ENCODE data around the gene MMP24OS. TPM values are rescaled to one million over a fixed set of nuclear protein-coding genes. Genes with fewer than 3 reads are reported as not detected.

Gene MMP24OS
- total and polyA plus RNA-seq, 2 donors (not counting 1 experiment from before 2014, with no cell fraction given) = 36.3 to 57.0 TPM

DNA sequence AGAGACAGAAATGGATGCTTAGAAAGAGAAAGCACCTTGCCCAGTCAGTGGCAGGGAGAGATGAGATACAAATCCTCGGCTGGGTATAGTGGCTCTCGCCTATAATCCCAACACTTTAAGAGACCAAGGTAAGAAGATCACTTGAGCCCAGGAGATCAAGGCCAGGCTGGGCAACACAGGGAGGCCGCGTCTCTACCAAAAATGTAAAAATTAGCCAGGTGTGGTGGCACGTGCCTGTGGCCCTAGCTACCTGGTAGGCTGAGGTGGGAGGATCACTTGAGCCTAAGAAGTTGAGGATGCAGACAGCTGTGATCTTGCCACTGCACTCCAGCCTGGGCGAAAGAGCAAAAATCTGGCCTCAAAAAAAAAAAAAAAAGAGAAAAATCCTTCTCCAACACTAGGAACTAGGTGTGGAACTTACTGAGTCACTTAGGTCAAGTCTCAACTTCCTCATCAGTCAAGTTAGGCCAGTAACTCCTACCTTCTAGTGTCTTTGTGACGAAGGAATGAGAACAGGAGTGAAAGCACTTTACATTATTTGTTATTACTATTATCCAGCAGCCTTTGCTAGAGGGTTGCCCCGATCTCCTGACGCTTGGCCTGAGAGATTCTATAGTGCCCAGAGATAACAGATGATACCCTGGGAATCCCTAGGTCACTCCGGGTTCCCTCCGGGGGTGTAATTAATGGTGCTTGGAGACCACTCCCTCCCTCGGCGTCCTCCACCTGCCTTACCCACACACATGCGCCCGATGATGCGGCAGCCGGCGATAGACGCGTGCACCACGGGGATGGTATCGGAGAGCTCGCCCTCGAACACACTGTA lies 5.7 kb upstream of the MMP24OS start:
- no peak for DNase-seq
- intact Hi-C loops (cut with micrococcal nuclease) = loop anchor here (1.0 to 5.0 kb wide), 6 partner anchors 128 to 981 kb away; partner anchors contain the start of genes AHCY, EDEM2, ERGIC3 and SCAND1
- peak overlapping the region; percentile 96 for H3K9ac ChIP-seq (ENCODE audit: low read length)
- H3K79me2 ChIP-seq (ENCODE audit: control insufficient read depth, insufficient read depth, low read length) = peaks cover 35% of the 10 kb centered on the region
- whole genome bisulfite sequencing (ENCODE audit: insufficient coverage) = 9% methylated on average over 14 of the region's 24 CpGs
- peak overlapping the region; percentile 95 for H3K4me3 Mint-ChIP-seq
- no peaks in the 10 kb centered on the region for H3K9me3 Mint-ChIP-seq (ENCODE audit: insufficient read depth)
- peak overlapping the region; percentile 59 to 97 (median 93) for H3K4me3 ChIP-seq (ENCODE audit: control extremely low read depth in 1 of 5, extremely low read depth in 1 of 5, insufficient read depth in 1 of 5, low read depth in 2 of 5, low read length in 4 of 5)
- TF ChIP-seq, protein P1, sequence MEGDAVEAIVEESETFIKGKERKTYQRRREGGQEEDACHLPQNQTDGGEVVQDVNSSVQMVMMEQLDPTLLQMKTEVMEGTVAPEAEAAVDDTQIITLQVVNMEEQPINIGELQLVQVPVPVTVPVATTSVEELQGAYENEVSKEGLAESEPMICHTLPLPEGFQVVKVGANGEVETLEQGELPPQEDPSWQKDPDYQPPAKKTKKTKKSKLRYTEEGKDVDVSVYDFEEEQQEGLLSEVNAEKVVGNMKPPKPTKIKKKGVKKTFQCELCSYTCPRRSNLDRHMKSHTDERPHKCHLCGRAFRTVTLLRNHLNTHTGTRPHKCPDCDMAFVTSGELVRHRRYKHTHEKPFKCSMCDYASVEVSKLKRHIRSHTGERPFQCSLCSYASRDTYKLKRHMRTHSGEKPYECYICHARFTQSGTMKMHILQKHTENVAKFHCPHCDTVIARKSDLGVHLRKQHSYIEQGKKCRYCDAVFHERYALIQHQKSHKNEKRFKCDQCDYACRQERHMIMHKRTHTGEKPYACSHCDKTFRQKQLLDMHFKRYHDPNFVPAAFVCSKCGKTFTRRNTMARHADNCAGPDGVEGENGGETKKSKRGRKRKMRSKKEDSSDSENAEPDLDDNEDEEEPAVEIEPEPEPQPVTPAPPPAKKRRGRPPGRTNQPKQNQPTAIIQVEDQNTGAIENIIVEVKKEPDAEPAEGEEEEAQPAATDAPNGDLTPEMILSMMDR (IDR thresholded peaks at IDR 0.05) = no peak
- no peak for TF ChIP-seq EZH2 (IDR thresholded peaks at IDR 0.05; ENCODE audit: borderline replicate concordance, insufficient read depth, low read depth, low read length, poor library complexity, severe bottlenecking)
- H3K4me1 ChIP-seq (ENCODE audit: control insufficient read depth in 2 of 2, insufficient read depth in 2 of 2, low read length in 2 of 2) = peaks cover 13 to 19% of the 10 kb centered on the region in 2 donors
- peak overlapping the region; percentile 95 for H3K4me2 ChIP-seq (replicated peaks; ENCODE audit: low read depth, low read length, poor library complexity, severe bottlenecking)
- ChIA-PET POLR2A (interaction anchor here (0.6 to 1.6 kb wide), 5 partner anchors 20 to 670 kb away, joined by 3 to 9 read pairs (median 4); partner anchors contain the start of genes RBM39, SCAND1 and TRPC4AP), CTCF (interaction anchor here (1.1 to 2.1 kb wide), 4 partner anchors 15 to 139 kb away, joined by 3 to 6 read pairs (median 4); no protein-coding TSS in a partner anchor)
- H3K27ac ChIP-seq (ENCODE audit: low read length in 2 of 2) = peak overlapping the region; percentile 71 to 90
- H4K20me1 ChIP-seq (ENCODE audit: control insufficient read depth, insufficient read depth, low read length, poor library complexity, severe bottlenecking) = peaks cover 14% of the 10 kb centered on the region
- no peaks in the 10 kb centered on the region for H3K27me3 ChIP-seq (replicated peaks in 1 of 4; ENCODE audit: control extremely low read depth in 1 of 4, control insufficient read depth in 3 of 4, insufficient read depth in 4 of 4, low read length in 3 of 4)
- H2AFZ ChIP-seq (ENCODE audit: insufficient read depth, low read depth, low read length, poor library complexity, severe bottlenecking) = peak overlapping the region; percentile 99
- no peaks in the 10 kb centered on the region for H3K9me3 ChIP-seq (ENCODE audit: control extremely low read depth in 1 of 3, control insufficient read depth in 2 of 3, insufficient read depth in 1 of 3, low read length in 2 of 3)
- H3K36me3 ChIP-seq (replicated peaks in 1 of 2; ENCODE audit: control extremely low read depth in 1 of 2, control insufficient read depth in 1 of 2, extremely low read depth in 1 of 2, insufficient read depth in 2 of 2, low read length in 1 of 2) = peaks cover 3 to 27% of the 10 kb centered on the region in 2 experiments
- H3K4me1 Mint-ChIP-seq = peaks cover 32% of the 10 kb centered on the region
- no peak for ATAC-seq (ENCODE audit: low read depth)
- no peaks in the 10 kb centered on the region for H3K27me3 Mint-ChIP-seq
- H3K27ac Mint-ChIP-seq = peak overlapping the region; percentile 96

Data from B cell (primary cell).